Gastroesophageal sphincter (tissue), 3 donors: ENCODE measurements around the gene PLEKHA7.

Source experiments
- CTCF ChIP-seq, 4 experiments: fragments of 200-600 bp in 2 of 4; fragments of 450-650 bp in 2 of 4; sonication (generic) in 1 of 4; IDR thresholded peaks; one replicate each; pipeline ENCODE4 v1.5.1; 2017 to 2019; ENCODE audit warnings: antibody characterized with exemption in 4 of 4, mild to moderate bottlenecking in 2 of 4, moderate library complexity in 2 of 4
- EP300 ChIP-seq: sonication (generic); formaldehyde crosslinking; IDR thresholded peaks from one replicate; pipeline ENCODE4 v1.6.1; 2017; ENCODE audit warnings: antibody characterized with exemption, mild to moderate bottlenecking
- POLR2A ChIP-seq, 2 donors: fragments of 450-650 bp; IDR thresholded peaks; one replicate each; pipeline ENCODE4 v1.6.1; 2017; ENCODE audit warnings: antibody characterized with exemption in 2 of 2, mild to moderate bottlenecking in 2 of 2, moderate library complexity in 1 of 2
- POLR2AphosphoS5 ChIP-seq: sonication (generic); formaldehyde crosslinking; IDR thresholded peaks from one replicate; pipeline ENCODE4 v1.6.1; 2017; ENCODE audit warnings: antibody characterized with exemption

GRCh38 chr11:16953663-16954062 is 60.6 kb downstream of the PLEKHA7 start:
- TF ChIP-seq CTCF (IDR thresholded peaks at IDR 0.05) (no peak), POLR2A (IDR thresholded peaks at IDR 0.05) (no peak), POLR2AphosphoS5 (no peak), EP300 (no peak)
